Measurements from ENCODE around the gene PMS1.
"Not testable (repeated sequence)": the region's sequence is repeated elsewhere in the genome, so short reads cannot be mapped to it uniquely, and the experiment has no call there.

The PMS1 gene

GRCh38 chr2:189818249-189819038 is 34.2 kb downstream of the PMS1 start:
- no peak for DNase-seq

- no peak for DNase-seq
Observed at GRCh38 chr2:189819297-189819704, 35.1 kb downstream of the PMS1 start.

- no peak for DNase-seq
Observed at GRCh38 chr2:189821953-189822748, 37.9 kb downstream of the PMS1 start.

GRCh38 chr2:189824694-189825396 is 40.6 kb downstream of the PMS1 start:
- no peak for DNase-seq

GRCh38 chr2:189826039-189826438 is 41.8 kb downstream of the PMS1 start:
- DNase-seq: no peak

GRCh38 chr2:189829102-189829833 is 45.0 kb downstream of the PMS1 start:
- DNase-seq: no peak

- no peak for DNase-seq
Observed at GRCh38 chr2:189830510-189830909, 46.3 kb downstream of the PMS1 start.

GRCh38 chr2:189834059-189834458 is 49.8 kb downstream of the PMS1 start:
- DNase-seq: no peak

GRCh38 chr2:189834642-189835041 is 50.4 kb downstream of the PMS1 start:
- not testable (repeated sequence) for DNase-seq

- DNase-seq: no peak
Observed at GRCh38 chr2:189835855-189836558, 51.8 kb downstream of the PMS1 start.

- DNase-seq: no peak
Observed at GRCh38 chr2:189836644-189837043, 52.4 kb downstream of the PMS1 start.

GRCh38 chr2:189837326-189837725 is 53.1 kb downstream of the PMS1 start:
- DNase-seq: no peak

GRCh38 chr2:189841019-189841418 is 56.8 kb downstream of the PMS1 start:
- DNase-seq: no peak

GRCh38 chr2:189848276-189848675 is 64.0 kb downstream of the PMS1 start:
- no peak for DNase-seq

- DNase-seq: no peak
Observed at GRCh38 chr2:189849550-189849949, 65.3 kb downstream of the PMS1 start.

GRCh38 chr2:189851174-189851826 is 67.0 kb downstream of the PMS1 start:
- no peak for DNase-seq

- DNase-seq: no peak
Observed at GRCh38 chr2:189854187-189854586, 69.9 kb downstream of the PMS1 start.

- no peak for DNase-seq
Observed at GRCh38 chr2:189854940-189855339, 70.7 kb downstream of the PMS1 start.

GRCh38 chr2:189858291-189858690 is 74.0 kb downstream of the PMS1 start:
- no peak for DNase-seq

GRCh38 chr2:189860161-189860560 is 75.9 kb downstream of the PMS1 start:
- no peak for DNase-seq

GRCh38 chr2:189862751-189863150 is 78.5 kb downstream of the PMS1 start:
- DNase-seq: no peak

GRCh38 chr2:189865826-189866225 is 81.6 kb downstream of the PMS1 start:
- no peak for DNase-seq
